WTC11 (cell line): ENCODE measurements around the gene WDSUB1. TPM values are rescaled to one million over a fixed set of nuclear protein-coding genes. Genes with fewer than 3 reads are reported as not detected.

Experiments used
- ATAC-seq: fragments of 200-7000 bp; cut with Tn5 transposase; 2 replicates; pipeline ENCODE4 v1.10.0; 2021; ENCODE audit warnings: mild to moderate bottlenecking, moderate library complexity
- CTCF ChIA-PET: fragments of 300-600 bp; sonication (Branson Sonifier 250); formaldehyde crosslinking; loops from one replicate; lab custom pipeline; 2021; ENCODE audit warnings: antibody characterized with exemption; lab: Charles Lee
- POLR2A ChIA-PET: fragments of 350-600 bp; sonication (Branson Sonifier 250); formaldehyde crosslinking; loops from one replicate; lab custom pipeline; 2021; ENCODE audit warnings: antibody characterized with exemption; lab: Charles Lee
- DNase-seq: peaks from one replicate; pipeline ENCODE4 v3.0.0; 2021; ENCODE audit warnings: low spot score
- H3K27ac Mint-ChIP-seq: 2 replicates; pipeline ENCODE4 v1.8.0; 2021; ENCODE audit warnings: mixed read lengths
- H3K27me3 Mint-ChIP-seq: 2 replicates; pipeline ENCODE4 v1.8.0; 2021; ENCODE audit warnings: low read depth, mild to moderate bottlenecking, moderate library complexity, mixed read lengths
- H3K36me3 Mint-ChIP-seq: 2 replicates; pipeline ENCODE4 v1.8.0; 2021; ENCODE audit warnings: mixed read lengths
- H3K4me1 Mint-ChIP-seq: 2 replicates; pipeline ENCODE4 v1.8.0; 2022; ENCODE audit warnings: mixed read lengths
- H3K4me3 Mint-ChIP-seq: 2 replicates; pipeline ENCODE4 v1.8.0; 2021; ENCODE audit warnings: mild to moderate bottlenecking, moderate library complexity, mixed read lengths
- H3K9me3 Mint-ChIP-seq: 2 replicates; pipeline ENCODE4 v1.8.0; 2021; ENCODE audit warnings: mixed read lengths
- CREB1 ChIP-seq: sonication (generic); formaldehyde crosslinking; IDR thresholded peaks from 2 replicates; pipeline ENCODE4 v1.8.0; 2023; ENCODE audit warnings: mild to moderate bottlenecking, missing genetic modification reagents
- FOXK1 ChIP-seq: sonication (generic); formaldehyde crosslinking; IDR thresholded peaks from 2 replicates; pipeline ENCODE4 v1.8.0; 2022; ENCODE audit warnings: mild to moderate bottlenecking, moderate library complexity, missing genetic modification reagents
- GTF2I ChIP-seq: fragments of 250-450 bp; sonication (Bioruptor Pico); conservative IDR thresholded peaks from 2 replicates; pipeline ENCODE4 v1.4.0; 2021; ENCODE audit warnings: mild to moderate bottlenecking
- IRF2 ChIP-seq: sonication (generic); formaldehyde crosslinking; IDR thresholded peaks from 2 replicates; pipeline ENCODE4 v1.8.0; 2022; ENCODE audit warnings: low read depth, missing genetic modification reagents, borderline replicate concordance
- JAZF1 ChIP-seq: fragments of 250-450 bp; sonication (Bioruptor Pico); IDR thresholded peaks from 2 replicates; pipeline ENCODE4 v1.9.0; 2021; ENCODE audit warnings: moderate library complexity, mild to moderate bottlenecking, inconsistent platforms
- NR3C1 ChIP-seq: sonication (generic); formaldehyde crosslinking; conservative IDR thresholded peaks from 2 replicates; pipeline ENCODE4 v1.8.1; 2023; ENCODE audit warnings: low read depth, mild to moderate bottlenecking, missing genetic modification reagents
- OVOL2 ChIP-seq: fragments of 250-450 bp; sonication (Bioruptor Pico); IDR thresholded peaks from 2 replicates; pipeline ENCODE4 v1.9.0; 2021; ENCODE audit warnings: mild to moderate bottlenecking, borderline replicate concordance
- SMAD3 ChIP-seq: sonication (generic); formaldehyde crosslinking; IDR thresholded peaks from 2 replicates; pipeline ENCODE4 v1.8.0; 2022; ENCODE audit warnings: missing genetic modification reagents, mild to moderate bottlenecking, borderline replicate concordance
- ZNF671 ChIP-seq: fragments of 250-450 bp; sonication (Bioruptor Pico); IDR thresholded peaks from 2 replicates; pipeline ENCODE4 v1.8.0; 2021; ENCODE audit warnings: mild to moderate bottlenecking
- total RNA-seq: library from RNA; stranded (reverse); gene quantifications from 3 replicates; pipeline ENCODE4 v1.2.3, GENCODE V29; 2021
- TF ChIP-seq, protein P1 (sequence below): sonication (generic); formaldehyde crosslinking; IDR thresholded peaks from 2 replicates; pipeline ENCODE4 v1.8.0; 2023; ENCODE audit warnings: mild to moderate bottlenecking, missing genetic modification reagents
- TF ChIP-seq, protein P2 (sequence below): fragments of 250-450 bp; sonication (Bioruptor Pico); IDR thresholded peaks from 2 replicates; pipeline ENCODE4 v1.9.0; 2021; ENCODE audit warnings: mild to moderate bottlenecking
- TF ChIP-seq, protein P3 (sequence below): sonication (generic); formaldehyde crosslinking; conservative IDR thresholded peaks from 2 replicates; pipeline ENCODE4 v1.8.1; 2023; ENCODE audit warnings: mild to moderate bottlenecking, low read depth, missing genetic modification reagents, moderate library complexity
- TF ChIP-seq, protein P4 (sequence below): fragments of 250-450 bp; sonication (Bioruptor Pico); IDR thresholded peaks from 2 replicates; pipeline ENCODE4 v1.9.0; 2021; ENCODE audit warnings: mild to moderate bottlenecking
- TF ChIP-seq, protein P5 (sequence below): sonication (generic); formaldehyde crosslinking; IDR thresholded peaks from 2 replicates; pipeline ENCODE4 v1.8.0; 2022; ENCODE audit warnings: mild to moderate bottlenecking, missing genetic modification reagents
- TF ChIP-seq, protein P6 (sequence below): sonication (generic); formaldehyde crosslinking; IDR thresholded peaks from 2 replicates; pipeline ENCODE4 v1.8.0; 2023; ENCODE audit warnings: missing genetic modification reagents
- TF ChIP-seq, protein P7 (sequence below): fragments of 250-450 bp; sonication (Bioruptor Pico); IDR thresholded peaks from 2 replicates; pipeline ENCODE4 v2.1.2; 2022; ENCODE audit warnings: mild to moderate bottlenecking, moderate library complexity
- TF ChIP-seq, protein P8 (sequence below): fragments of 250-450 bp; sonication (Bioruptor Pico); conservative IDR thresholded peaks from 2 replicates; pipeline ENCODE4 v1.9.0; 2021; ENCODE audit warnings: mild to moderate bottlenecking

Gene WDSUB1
- total RNA-seq, 1 experiment from 2014 or later, result 5.8 TPM

DNA sequence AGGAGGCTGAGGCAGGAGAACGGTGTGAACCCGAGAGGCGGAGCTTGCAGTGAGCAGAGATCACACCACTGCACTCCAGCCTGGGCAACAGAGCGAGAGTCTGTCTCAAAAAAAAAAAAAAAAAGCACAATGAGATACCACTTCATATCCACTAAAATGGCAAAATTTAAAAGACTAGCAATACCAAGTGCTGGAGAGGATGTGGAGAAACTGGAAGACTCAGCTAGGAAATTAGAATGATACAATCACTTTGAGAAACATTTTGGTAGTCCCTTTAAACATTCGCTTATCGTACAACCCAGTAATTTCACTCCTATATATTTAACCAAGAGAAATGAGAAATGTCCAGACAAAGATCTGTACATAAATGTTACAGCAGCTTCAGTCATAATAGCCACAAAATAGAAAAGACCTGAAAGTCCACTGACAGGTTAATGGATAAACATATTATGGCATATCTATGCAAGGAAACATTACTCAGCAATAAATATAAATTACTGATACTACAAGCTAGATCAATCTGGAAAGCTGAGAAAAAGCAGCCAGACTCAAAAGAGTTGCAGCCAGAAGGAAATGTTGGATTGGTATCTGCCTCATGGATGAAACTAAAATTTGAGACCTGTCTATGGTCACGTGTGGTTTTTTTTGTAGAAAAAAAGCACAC, 40.0 kb downstream of the WDSUB1 start:
- POLR2A ChIA-PET, result interaction anchor here (0.6 kb wide), 1 partner anchor 114 kb away, joined by 3 read pairs; no protein-coding TSS in a partner anchor
- no peaks in the 10 kb centered on the region for H3K27me3 Mint-ChIP-seq

More for the DNA sequence above, 40.0 kb downstream of the WDSUB1 start:
- peaks cover 8% of the 10 kb centered on the region for H3K9me3 Mint-ChIP-seq
- peaks cover 14% of the 10 kb centered on the region for H3K36me3 Mint-ChIP-seq
- TF ChIP-seq, protein P1, sequence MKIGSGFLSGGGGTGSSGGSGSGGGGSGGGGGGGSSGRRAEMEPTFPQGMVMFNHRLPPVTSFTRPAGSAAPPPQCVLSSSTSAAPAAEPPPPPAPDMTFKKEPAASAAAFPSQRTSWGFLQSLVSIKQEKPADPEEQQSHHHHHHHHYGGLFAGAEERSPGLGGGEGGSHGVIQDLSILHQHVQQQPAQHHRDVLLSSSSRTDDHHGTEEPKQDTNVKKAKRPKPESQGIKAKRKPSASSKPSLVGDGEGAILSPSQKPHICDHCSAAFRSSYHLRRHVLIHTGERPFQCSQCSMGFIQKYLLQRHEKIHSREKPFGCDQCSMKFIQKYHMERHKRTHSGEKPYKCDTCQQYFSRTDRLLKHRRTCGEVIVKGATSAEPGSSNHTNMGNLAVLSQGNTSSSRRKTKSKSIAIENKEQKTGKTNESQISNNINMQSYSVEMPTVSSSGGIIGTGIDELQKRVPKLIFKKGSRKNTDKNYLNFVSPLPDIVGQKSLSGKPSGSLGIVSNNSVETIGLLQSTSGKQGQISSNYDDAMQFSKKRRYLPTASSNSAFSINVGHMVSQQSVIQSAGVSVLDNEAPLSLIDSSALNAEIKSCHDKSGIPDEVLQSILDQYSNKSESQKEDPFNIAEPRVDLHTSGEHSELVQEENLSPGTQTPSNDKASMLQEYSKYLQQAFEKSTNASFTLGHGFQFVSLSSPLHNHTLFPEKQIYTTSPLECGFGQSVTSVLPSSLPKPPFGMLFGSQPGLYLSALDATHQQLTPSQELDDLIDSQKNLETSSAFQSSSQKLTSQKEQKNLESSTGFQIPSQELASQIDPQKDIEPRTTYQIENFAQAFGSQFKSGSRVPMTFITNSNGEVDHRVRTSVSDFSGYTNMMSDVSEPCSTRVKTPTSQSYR (CRISPR knock-in tag), result no peak
- TF ChIP-seq, protein P2, sequence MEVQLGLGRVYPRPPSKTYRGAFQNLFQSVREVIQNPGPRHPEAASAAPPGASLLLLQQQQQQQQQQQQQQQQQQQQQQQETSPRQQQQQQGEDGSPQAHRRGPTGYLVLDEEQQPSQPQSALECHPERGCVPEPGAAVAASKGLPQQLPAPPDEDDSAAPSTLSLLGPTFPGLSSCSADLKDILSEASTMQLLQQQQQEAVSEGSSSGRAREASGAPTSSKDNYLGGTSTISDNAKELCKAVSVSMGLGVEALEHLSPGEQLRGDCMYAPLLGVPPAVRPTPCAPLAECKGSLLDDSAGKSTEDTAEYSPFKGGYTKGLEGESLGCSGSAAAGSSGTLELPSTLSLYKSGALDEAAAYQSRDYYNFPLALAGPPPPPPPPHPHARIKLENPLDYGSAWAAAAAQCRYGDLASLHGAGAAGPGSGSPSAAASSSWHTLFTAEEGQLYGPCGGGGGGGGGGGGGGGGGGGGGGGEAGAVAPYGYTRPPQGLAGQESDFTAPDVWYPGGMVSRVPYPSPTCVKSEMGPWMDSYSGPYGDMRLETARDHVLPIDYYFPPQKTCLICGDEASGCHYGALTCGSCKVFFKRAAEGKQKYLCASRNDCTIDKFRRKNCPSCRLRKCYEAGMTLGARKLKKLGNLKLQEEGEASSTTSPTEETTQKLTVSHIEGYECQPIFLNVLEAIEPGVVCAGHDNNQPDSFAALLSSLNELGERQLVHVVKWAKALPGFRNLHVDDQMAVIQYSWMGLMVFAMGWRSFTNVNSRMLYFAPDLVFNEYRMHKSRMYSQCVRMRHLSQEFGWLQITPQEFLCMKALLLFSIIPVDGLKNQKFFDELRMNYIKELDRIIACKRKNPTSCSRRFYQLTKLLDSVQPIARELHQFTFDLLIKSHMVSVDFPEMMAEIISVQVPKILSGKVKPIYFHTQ (CRISPR knock-in tag), result no peak
- TF ChIP-seq JAZF1 (CRISPR knock-in tag), result no peak
- TF ChIP-seq FOXK1 (CRISPR knock-in tag), result no peak
- TF ChIP-seq, protein P3, sequence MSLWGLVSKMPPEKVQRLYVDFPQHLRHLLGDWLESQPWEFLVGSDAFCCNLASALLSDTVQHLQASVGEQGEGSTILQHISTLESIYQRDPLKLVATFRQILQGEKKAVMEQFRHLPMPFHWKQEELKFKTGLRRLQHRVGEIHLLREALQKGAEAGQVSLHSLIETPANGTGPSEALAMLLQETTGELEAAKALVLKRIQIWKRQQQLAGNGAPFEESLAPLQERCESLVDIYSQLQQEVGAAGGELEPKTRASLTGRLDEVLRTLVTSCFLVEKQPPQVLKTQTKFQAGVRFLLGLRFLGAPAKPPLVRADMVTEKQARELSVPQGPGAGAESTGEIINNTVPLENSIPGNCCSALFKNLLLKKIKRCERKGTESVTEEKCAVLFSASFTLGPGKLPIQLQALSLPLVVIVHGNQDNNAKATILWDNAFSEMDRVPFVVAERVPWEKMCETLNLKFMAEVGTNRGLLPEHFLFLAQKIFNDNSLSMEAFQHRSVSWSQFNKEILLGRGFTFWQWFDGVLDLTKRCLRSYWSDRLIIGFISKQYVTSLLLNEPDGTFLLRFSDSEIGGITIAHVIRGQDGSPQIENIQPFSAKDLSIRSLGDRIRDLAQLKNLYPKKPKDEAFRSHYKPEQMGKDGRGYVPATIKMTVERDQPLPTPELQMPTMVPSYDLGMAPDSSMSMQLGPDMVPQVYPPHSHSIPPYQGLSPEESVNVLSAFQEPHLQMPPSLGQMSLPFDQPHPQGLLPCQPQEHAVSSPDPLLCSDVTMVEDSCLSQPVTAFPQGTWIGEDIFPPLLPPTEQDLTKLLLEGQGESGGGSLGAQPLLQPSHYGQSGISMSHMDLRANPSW (CRISPR knock-in tag), result no peak
- TF ChIP-seq, protein P4, sequence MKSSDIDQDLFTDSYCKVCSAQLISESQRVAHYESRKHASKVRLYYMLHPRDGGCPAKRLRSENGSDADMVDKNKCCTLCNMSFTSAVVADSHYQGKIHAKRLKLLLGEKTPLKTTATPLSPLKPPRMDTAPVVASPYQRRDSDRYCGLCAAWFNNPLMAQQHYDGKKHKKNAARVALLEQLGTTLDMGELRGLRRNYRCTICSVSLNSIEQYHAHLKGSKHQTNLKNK (CRISPR knock-in tag), result no peak
- TF ChIP-seq, protein P5, sequence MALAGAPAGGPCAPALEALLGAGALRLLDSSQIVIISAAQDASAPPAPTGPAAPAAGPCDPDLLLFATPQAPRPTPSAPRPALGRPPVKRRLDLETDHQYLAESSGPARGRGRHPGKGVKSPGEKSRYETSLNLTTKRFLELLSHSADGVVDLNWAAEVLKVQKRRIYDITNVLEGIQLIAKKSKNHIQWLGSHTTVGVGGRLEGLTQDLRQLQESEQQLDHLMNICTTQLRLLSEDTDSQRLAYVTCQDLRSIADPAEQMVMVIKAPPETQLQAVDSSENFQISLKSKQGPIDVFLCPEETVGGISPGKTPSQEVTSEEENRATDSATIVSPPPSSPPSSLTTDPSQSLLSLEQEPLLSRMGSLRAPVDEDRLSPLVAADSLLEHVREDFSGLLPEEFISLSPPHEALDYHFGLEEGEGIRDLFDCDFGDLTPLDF (CRISPR knock-in tag), result no peak
- TF ChIP-seq, protein P6, sequence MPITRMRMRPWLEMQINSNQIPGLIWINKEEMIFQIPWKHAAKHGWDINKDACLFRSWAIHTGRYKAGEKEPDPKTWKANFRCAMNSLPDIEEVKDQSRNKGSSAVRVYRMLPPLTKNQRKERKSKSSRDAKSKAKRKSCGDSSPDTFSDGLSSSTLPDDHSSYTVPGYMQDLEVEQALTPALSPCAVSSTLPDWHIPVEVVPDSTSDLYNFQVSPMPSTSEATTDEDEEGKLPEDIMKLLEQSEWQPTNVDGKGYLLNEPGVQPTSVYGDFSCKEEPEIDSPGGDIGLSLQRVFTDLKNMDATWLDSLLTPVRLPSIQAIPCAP (CRISPR knock-in tag), result no peak
- TF ChIP-seq GTF2I (CRISPR knock-in tag), result no peak
- TF ChIP-seq CREB1 (CRISPR knock-in tag), result no peak
- TF ChIP-seq SMAD3 (CRISPR knock-in tag), result no peak
- TF ChIP-seq ZNF671 (CRISPR knock-in tag), result no peak
- TF ChIP-seq IRF2 (CRISPR knock-in tag), result no peak
- no peak for TF ChIP-seq NR3C1 (CRISPR knock-in tag)
- TF ChIP-seq, protein P7, sequence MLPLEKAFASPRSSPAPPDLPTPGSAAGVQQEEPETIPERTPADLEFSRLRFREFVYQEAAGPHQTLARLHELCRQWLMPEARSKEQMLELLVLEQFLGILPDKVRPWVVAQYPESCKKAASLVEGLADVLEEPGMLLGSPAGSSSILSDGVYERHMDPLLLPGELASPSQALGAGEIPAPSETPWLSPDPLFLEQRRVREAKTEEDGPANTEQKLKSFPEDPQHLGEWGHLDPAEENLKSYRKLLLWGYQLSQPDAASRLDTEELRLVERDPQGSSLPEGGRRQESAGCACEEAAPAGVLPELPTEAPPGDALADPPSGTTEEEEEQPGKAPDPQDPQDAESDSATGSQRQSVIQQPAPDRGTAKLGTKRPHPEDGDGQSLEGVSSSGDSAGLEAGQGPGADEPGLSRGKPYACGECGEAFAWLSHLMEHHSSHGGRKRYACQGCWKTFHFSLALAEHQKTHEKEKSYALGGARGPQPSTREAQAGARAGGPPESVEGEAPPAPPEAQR (CRISPR knock-in tag), result no peak
- TF ChIP-seq OVOL2, result no peak
- TF ChIP-seq, protein P8, sequence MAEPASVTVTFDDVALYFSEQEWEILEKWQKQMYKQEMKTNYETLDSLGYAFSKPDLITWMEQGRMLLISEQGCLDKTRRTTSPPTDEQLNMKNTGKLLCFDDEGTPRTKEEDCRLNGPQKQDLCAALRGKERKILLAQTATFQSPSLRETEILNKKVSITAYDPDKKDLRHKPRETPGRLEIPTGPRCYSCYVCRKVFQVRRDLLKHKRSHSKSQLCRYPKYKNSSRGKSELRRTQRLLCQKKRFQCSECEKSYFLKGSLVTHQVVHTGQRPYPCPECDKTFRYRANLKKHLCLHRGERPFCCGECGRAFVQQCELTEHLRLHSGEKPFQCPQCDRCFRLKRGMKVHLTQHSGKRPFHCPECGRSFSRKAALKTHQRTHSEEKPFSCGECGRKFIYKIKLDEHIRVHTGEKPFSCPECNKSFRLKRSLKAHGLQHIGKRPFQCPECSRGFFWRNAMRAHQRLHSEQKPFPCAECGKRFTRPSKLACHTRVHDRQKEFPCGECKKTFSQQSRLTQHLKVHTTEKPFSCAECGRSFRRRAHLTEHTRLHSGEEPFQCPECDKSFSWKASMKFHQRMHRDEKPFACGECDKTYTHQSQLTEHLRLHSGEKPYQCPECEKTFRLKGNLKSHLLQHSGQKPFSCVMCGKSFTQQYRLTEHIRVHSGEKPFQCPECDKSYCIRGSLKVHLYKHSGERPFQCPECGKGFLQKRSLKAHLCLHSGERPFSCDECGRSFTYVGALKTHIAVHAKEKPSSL, result no peak
- no peak overlapping the region for H3K27ac Mint-ChIP-seq
- no peak for DNase-seq
- H3K4me1 Mint-ChIP-seq, result no peaks in the 10 kb centered on the region
- no peak overlapping the region for H3K4me3 Mint-ChIP-seq
- no peak for ATAC-seq
- CTCF ChIA-PET, result no interaction called here
